Upper lobe of right lung (tissue), 1 donor: ENCODE results near the gene STAB2. TPM values are rescaled to one million over a fixed set of nuclear protein-coding genes. Genes with fewer than 3 reads are reported as not detected.
A peak's percentile ranks its signal among the peaks of the same experiment; 100 is the strongest.

Source experiments
- ATAC-seq: fragments of 200-7000 bp; cut with Tn5 transposase; one replicate; pipeline ENCODE4 v1.9.1; 2020; ENCODE audit warnings: mild to moderate bottlenecking, moderate library complexity
- DNase-seq: peaks from one replicate; pipeline ENCODE4 v3.0.0-alpha.2; 2020
- H3K27ac ChIP-seq: fragments of 200-600 bp; one replicate; pipeline ENCODE4 v1.8.0; 2022
- H3K27me3 ChIP-seq: fragments of 200-600 bp; one replicate; pipeline ENCODE4 v1.8.0; 2022; ENCODE audit warnings: mild to moderate bottlenecking
- H3K36me3 ChIP-seq: fragments of 200-600 bp; one replicate; pipeline ENCODE4 v1.8.0; 2022
- H3K4me1 ChIP-seq: fragments of 200-600 bp; one replicate; pipeline ENCODE4 v1.8.0; 2022
- H3K4me3 ChIP-seq: fragments of 200-600 bp; one replicate; pipeline ENCODE4 v1.8.0; 2022; ENCODE audit warnings: mild to moderate bottlenecking
- H3K9me3 ChIP-seq: fragments of 200-600 bp; one replicate; pipeline ENCODE4 v1.8.0; 2022
- CTCF ChIP-seq: fragments of 200-600 bp; IDR thresholded peaks from one replicate; pipeline ENCODE4 v1.8.0; 2022; ENCODE audit warnings: antibody characterized with exemption
- intact Hi-C: fragments of 100-400 bp; cut with DNase I; formaldehyde crosslinking; loops from one replicate; pipeline ENCODE4 v1.11.0; 2022
- total RNA-seq: library from RNA; stranded (reverse); fragmentation: NEBNext Ultra II Directional; extraction: Animal tissue kit (Norgen Biotek cat#: 25700); gene quantifications from one replicate; pipeline ENCODE4 v1.2.1, GENCODE V29; 2021
- donor health status: DM: no; HTN: yes; CAD: no; lungs with severe emphysema.

Gene STAB2
- total RNA-seq, 1 donor from 2014 or later: 2.6 TPM

GRCh38 chr12:103676893-103677292, 89.8 kb downstream of the STAB2 start:
- no peaks in the 10 kb centered on the region for H3K9me3 ChIP-seq
- no peak overlapping the region for H3K4me3 ChIP-seq
- DNase-seq: no peak
- no peaks in the 10 kb centered on the region for H3K36me3 ChIP-seq
- no peak for TF ChIP-seq CTCF
- ATAC-seq: no peak
- H3K27me3 ChIP-seq: no peaks in the 10 kb centered on the region
- no peak overlapping the region for H3K27ac ChIP-seq
- intact Hi-C loops: no loop called here
- H3K4me1 ChIP-seq: peaks cover 10% of the 10 kb centered on the region

GRCh38 chr12:103677341-103677740, 90.3 kb downstream of the STAB2 start:
- intact Hi-C loops: no loop called here
- Histone ChIP-seq H3K4me1 (peaks cover 10% of the 10 kb centered on the region), H3K36me3 (no peaks in the 10 kb centered on the region), H3K9me3 (no peaks in the 10 kb centered on the region), H3K27me3 (no peaks in the 10 kb centered on the region), H3K27ac (no peak overlapping the region), H3K4me3 (no peak overlapping the region)
- no peak for DNase-seq
- no peak for ATAC-seq
- TF ChIP-seq CTCF: no peak

GRCh38 chr12:103677905-103678304, 90.8 kb downstream of the STAB2 start:
- H3K27ac ChIP-seq: no peak overlapping the region
- DNase-seq: no peak
- intact Hi-C loops: no loop called here
- ATAC-seq: no peak
- TF ChIP-seq CTCF: no peak
- H3K4me3 ChIP-seq: no peak overlapping the region
- H3K4me1 ChIP-seq: peaks cover 10% of the 10 kb centered on the region
- H3K27me3 ChIP-seq: no peaks in the 10 kb centered on the region
- H3K36me3 ChIP-seq: no peaks in the 10 kb centered on the region
- no peaks in the 10 kb centered on the region for H3K9me3 ChIP-seq

GRCh38 chr12:103679421-103680170, 92.5 kb downstream of the STAB2 start:
- ATAC-seq: no peak
- H3K27ac ChIP-seq: no peak overlapping the region
- no peaks in the 10 kb centered on the region for H3K27me3 ChIP-seq
- no peaks in the 10 kb centered on the region for H3K36me3 ChIP-seq
- H3K4me3 ChIP-seq: no peak overlapping the region
- H3K4me1 ChIP-seq: peaks cover 10% of the 10 kb centered on the region
- no peaks in the 10 kb centered on the region for H3K9me3 ChIP-seq
- intact Hi-C loops: no loop called here
- no peak for TF ChIP-seq CTCF
- no peak for DNase-seq

- H3K4me1 ChIP-seq: peaks cover 10% of the 10 kb centered on the region
- no peak overlapping the region for H3K4me3 ChIP-seq
- no peaks in the 10 kb centered on the region for H3K9me3 ChIP-seq
- no peak overlapping the region for H3K27ac ChIP-seq
- TF ChIP-seq CTCF: no peak
- no peaks in the 10 kb centered on the region for H3K27me3 ChIP-seq
- H3K36me3 ChIP-seq: no peaks in the 10 kb centered on the region
- intact Hi-C loops: no loop called here
- DNase-seq: no peak
- ATAC-seq: peak; percentile 72
Observed at GRCh38 chr12:103680591-103681141, 93.6 kb downstream of the STAB2 start.
